GM21529 (cell line): ENCODE results near the gene MOV10.
A peak's percentile ranks its signal among the peaks of the same experiment; 100 is the strongest.
"Not testable (repeated sequence)": the region's sequence is repeated elsewhere in the genome, so short reads cannot be mapped to it uniquely, and the experiment has no call there.

Experiments used
- ATAC-seq: cut with Tn5 transposase; IDR thresholded peaks from one replicate; pipeline ENCODE4 v1.9.1; 2021; ENCODE audit not compliant: unreplicated experiment

Gene MOV10

GRCh38 chr1:112712191-112712590, 37.7 kb downstream of the MOV10 start:
- ATAC-seq, result no peak

- no peak for ATAC-seq
Observed at GRCh38 chr1:112712701-112713128, 38.3 kb downstream of the MOV10 start.

- ATAC-seq, result peak; percentile 38
Observed at GRCh38 chr1:112713466-112714312, 39.2 kb downstream of the MOV10 start.

- no peak for ATAC-seq
Observed at GRCh38 chr1:112714313-112715263, 40.1 kb downstream of the MOV10 start.

DNA sequence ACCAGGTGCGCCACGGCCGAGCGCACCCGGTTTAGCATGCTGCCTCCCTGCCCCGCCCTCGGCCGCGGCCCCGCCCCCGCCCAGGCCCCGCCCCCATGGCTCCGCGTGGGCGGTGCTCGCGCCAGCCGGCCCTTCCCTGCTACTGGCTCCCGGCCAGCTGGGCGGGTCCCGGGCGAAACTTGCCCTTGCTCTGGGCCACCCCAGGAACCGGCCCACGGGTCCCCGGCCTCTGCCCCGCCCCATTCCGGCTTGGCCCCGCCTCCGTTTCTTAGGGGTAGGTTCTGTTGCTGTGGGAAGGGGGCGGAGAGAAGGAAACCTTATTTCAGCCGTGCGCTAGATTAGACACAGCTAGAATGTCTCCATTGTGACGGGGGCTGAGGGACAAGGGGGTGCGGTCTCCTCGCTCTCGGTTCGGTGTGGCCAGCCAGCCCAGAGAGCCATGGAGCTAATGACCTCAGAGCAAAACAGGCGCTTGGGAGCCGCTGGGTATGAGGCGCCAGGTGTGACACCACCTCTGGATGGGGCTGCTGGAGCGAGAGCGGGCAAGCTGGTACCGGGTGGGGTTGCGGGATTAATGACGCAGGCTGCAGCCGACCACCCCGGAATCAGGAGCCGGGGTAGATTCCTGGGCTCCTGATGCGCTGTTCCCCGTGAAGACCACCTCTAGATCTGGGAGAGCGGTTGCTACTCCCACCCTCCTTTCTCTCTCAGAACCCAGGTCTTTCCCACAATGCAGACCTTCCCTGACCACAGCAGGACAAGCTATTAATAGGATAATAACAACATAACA, 41.0 kb downstream of the MOV10 start, which contains the start of gene PPM1J:
Gene PPM1J, minus strand, starts transcription at position 69 of the 790 bp plus-strand sequence. Its CDS starts 31 bp downstream, at position 38.
- ATAC-seq, result peak; percentile 81

- peak; percentile 32 for ATAC-seq
Observed at GRCh38 chr1:112716133-112716720, 41.8 kb downstream of the MOV10 start.

GRCh38 chr1:112717263-112717873, 42.9 kb downstream of the MOV10 start:
- no peak for ATAC-seq

- no peak for ATAC-seq
Observed at GRCh38 chr1:112718691-112719418, 44.4 kb downstream of the MOV10 start.

DNA sequence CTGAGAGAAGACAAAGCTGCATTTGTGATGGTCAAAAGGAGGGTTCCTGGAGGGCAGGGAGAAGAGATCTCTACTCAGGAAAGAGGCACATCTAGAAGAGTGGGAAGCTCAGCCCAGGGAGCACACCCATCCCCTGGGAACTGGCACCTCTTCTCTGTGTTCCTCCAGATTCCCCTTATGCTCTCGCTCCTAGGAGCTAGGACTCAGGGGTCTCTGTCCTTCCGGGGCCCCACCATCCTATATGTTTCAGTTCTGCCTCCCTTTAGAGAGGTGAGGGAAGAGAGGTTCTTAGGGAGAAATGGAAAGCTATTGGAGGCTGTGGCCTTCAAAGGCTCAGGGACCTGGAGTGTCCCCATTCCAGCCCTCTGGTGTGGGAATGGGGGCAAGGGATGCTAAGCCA, 45.2 kb downstream of the MOV10 start:
- ATAC-seq, result no peak

DNA sequence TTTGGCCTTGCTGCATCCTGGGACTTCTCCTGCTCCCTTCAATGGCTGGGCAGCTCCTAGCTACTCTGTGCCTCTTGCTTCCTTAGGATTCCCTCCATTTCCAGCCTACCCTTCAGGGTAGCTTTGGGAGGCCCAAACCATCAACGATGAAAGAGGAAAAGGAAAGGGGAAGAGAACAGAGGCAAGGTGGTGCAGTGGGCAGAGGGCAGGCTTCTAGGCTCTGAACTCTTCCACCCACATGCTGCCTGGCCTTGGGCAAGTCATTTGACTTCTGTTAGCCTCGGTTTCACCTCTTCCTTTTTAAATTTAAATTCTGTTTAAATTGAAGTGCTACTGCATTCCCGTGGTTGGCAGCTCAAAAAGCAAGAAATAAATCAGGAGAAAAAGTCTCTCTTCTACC, 46.3 kb downstream of the MOV10 start:
- no peak for ATAC-seq

GRCh38 chr1:112721294-112721693, 46.8 kb downstream of the MOV10 start:
- not testable (repeated sequence) for ATAC-seq

- ATAC-seq, result no peak
Observed at GRCh38 chr1:112721966-112722524, 47.6 kb downstream of the MOV10 start.

DNA sequence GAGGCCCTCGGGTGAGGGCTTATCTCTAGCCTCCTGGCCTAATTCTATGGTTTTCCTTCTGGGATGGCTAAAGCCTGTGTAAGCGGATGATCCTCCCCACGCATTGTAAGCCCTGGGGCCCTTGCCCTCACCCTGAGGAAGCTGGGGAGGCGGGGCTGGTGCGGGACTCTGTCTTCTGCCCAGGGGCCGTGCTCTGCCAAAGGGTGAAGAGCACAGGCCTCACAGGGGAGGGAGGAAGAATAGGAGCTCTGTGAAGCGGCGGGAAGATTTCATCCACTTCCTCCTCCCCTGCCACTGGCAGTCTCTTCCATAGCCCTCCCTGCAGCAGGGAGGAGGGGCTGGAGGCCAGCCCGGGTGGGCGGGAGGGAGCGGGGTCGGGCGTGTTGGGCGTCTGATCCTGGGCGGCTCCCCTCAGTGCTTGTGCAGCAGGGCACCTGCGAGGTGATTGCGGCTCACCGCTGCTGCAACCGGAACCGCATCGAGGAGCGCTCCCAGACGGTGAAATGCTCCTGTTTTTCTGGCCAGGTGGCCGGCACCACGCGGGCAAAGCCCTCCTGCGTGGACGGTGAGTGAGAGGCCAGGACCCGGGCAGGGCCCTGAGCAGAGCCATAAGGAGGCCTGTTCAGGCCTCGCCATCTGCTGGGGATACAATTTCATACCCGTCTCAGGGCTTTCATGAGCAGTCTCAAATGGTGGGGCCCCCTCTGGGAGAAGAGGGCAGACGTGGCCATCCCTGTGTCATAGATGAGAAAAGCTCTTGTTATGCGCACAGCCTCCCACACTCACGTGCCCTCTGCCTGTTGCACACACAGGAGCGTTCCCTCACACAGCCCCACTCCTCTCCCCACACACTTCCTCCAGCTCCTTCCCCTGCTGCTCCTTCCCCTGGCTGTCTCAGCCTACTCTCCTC, 48.4 kb downstream of the MOV10 start:
- no peak for ATAC-seq

- ATAC-seq, result no peak
Observed at GRCh38 chr1:112723511-112723839, 49.0 kb downstream of the MOV10 start.

- ATAC-seq, result not testable (repeated sequence)
Observed at GRCh38 chr1:112724240-112724639, 49.8 kb downstream of the MOV10 start.

DNA sequence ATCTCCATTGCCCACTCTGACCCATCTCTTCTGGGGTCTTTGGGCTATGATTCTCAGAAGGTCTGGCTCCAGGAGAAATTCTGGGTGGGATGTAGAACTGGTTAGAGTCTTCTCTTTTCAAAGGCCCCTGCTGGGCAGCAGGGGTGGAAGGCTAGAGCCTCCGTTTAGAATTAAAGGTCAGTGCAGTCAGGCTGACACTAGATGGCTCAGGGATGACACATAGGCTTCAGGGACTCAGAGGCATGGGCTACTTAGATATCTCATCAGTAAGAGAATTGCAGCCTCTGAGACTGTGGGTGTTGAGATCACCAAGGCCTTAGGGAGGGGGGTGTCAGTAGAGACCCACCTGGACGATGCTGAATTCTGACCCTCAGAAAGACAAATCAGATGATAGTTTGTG, 53.3 kb downstream of the MOV10 start:
- no peak for ATAC-seq

DNA sequence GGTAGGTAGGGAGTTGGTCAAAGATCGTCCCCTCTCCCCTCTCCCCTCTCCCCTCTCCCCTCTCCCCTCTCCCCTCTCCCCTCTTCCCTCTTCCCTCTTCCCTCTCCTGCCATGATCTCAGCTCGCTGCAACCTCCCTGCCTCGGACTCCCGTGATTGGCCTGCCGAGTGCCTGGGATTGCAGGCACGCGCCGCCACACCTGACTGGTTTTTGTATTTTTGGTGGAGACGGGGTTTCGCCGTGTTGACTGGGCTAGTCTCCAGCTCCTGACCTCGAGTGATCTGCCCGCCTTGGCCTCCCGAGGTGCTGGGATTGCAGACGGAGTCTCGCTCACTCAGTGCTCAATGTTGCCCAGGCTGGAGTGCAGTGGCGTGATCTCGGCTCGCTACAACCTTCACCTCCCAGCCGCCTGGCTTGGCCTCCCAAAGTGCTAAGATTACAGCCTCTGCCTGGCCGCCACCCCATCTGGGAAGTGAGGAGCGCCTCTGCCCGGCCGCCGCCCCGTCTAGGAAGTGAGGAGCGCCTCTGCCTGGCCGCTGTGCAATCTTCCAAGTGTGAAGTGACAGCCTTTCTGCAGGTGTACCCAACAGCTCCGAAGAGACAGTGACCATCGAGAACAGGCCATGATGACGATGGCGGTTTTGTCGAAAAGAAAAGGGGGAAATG, 54.0 kb downstream of the MOV10 start:
- ATAC-seq, result not testable (repeated sequence)

DNA sequence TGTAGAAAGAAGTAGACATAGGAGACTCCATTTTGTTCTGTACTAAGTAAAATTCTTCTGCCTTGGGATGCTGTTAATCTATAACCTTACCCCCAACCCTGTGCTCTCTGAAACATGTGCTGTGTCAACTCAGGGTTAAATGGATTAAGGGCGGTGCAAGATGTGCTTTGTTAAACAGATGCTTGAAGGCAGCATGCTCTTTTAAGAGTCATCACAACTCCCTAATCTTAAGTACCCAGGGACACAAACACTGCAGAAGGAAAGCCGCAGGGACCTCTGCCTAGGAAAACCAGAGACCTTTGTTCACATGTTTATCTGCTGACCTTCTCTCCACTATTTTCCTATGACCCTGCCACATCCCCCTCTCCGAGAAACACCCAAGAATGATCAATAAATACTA, 54.6 kb downstream of the MOV10 start:
- ATAC-seq, result not testable (repeated sequence)
